ENCODE measurements around the gene ANLN. TPM values are rescaled to one million over a fixed set of nuclear protein-coding genes. Genes with fewer than 3 reads are reported as not detected.

The ANLN gene
- total RNA-seq, 3 donors from 2014 or later (not counting 1 experiment from before 2014, with no cell fraction given), result 1.7 to 2.9 (median 2.0) TPM

- TF ChIP-seq CTCF (IDR thresholded peaks at IDR 0.05), result no peak
- Mint-ChIP-seq H3K27ac (no peak overlapping the region), H3K4me3 (no peak overlapping the region), H3K4me1 (no peaks in the 10 kb centered on the region), H3K36me3 (no peaks in the 10 kb centered on the region), H3K9me3 (no peaks in the 10 kb centered on the region), H3K27me3 (ENCODE audit: low read depth in 2 of 2) (peaks cover 0 to 4% of the 10 kb centered on the region in 2 donors)
- DNase-seq (no peak), ATAC-seq (no peak)
- H3K9me3 ChIP-seq (ENCODE audit: control insufficient read depth, insufficient read depth, low read length), result no peaks in the 10 kb centered on the region
- H3K27ac ChIP-seq (ENCODE audit: low read length), result no peak overlapping the region
- WGBS (ENCODE audit: insufficient coverage), result 92% methylated on average over 6 of the region's 6 CpGs
- H3K27me3 ChIP-seq (ENCODE audit: control insufficient read depth, insufficient read depth, low read length), result peaks cover 2% of the 10 kb centered on the region
- H3K4me1 ChIP-seq (ENCODE audit: control insufficient read depth, insufficient read depth, low read length), result no peaks in the 10 kb centered on the region
- no peak overlapping the region for H3K4me3 ChIP-seq (ENCODE audit: low read length)
- intact Hi-C loops (cut with micrococcal nuclease), result no loop called here
- no peaks in the 10 kb centered on the region for H3K36me3 ChIP-seq (ENCODE audit: control insufficient read depth, insufficient read depth, low read length)
Observed at GRCh38 chr7:36346260-36346831, 43.3 kb upstream of the ANLN start.

DNA sequence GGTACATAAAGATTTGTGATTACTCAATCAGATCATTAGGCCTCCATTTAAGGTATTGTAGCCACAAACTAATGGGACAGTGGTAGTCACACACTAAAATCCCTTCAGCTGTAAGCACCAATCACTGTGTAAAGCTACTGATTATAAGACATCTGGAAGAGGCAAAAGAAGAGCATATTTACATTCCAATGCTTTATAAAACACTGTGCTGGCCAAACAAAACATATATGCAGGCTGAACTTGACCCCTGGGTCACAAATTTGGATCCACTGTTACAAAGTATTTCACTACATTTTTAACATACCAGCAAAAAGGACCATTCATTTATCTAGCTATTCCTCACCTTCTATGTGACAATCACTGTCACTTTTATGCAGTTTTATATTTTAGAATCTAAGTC, 41.4 kb upstream of the ANLN start:
- Mint-ChIP-seq H3K9me3 (no peaks in the 10 kb centered on the region), H3K4me3 (no peak overlapping the region), H3K27me3 (ENCODE audit: low read depth in 2 of 2) (peaks cover 0 to 4% of the 10 kb centered on the region in 2 donors), H3K27ac (no peak overlapping the region), H3K4me1 (no peaks in the 10 kb centered on the region), H3K36me3 (no peaks in the 10 kb centered on the region)
- no peak for ATAC-seq
- intact Hi-C loops (cut with micrococcal nuclease), result no loop called here
- Histone ChIP-seq H3K27ac (ENCODE audit: low read length) (no peak overlapping the region), H3K4me1 (ENCODE audit: control insufficient read depth, insufficient read depth, low read length) (no peaks in the 10 kb centered on the region), H3K9me3 (ENCODE audit: control insufficient read depth, insufficient read depth, low read length) (no peaks in the 10 kb centered on the region), H3K36me3 (ENCODE audit: control insufficient read depth, insufficient read depth, low read length) (no peaks in the 10 kb centered on the region), H3K27me3 (ENCODE audit: control insufficient read depth, insufficient read depth, low read length) (no peaks in the 10 kb centered on the region), H3K4me3 (ENCODE audit: low read length) (no peak overlapping the region)
- no peak for DNase-seq
- TF ChIP-seq CTCF (IDR thresholded peaks at IDR 0.05), result no peak

DNA sequence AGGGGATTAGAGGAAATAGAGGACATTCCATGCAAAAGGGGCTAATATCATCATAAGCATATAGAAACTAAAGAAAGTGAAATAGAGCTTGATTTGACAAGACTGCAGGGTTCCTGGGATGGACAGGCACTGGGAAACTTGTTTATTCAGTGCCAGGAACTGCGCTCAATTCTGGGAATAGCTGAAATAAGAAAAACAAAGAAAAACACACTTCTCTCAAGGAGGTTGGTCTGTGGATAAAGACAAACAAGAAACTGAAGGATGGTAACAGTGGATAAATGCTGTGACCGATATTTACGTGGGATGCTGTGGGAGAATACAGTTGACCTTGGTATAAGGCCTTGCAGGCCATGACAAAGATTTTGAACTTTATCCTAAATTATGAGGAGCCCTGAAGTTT, 40.9 kb upstream of the ANLN start:
- Mint-ChIP-seq H3K4me1 (no peaks in the 10 kb centered on the region), H3K27me3 (ENCODE audit: low read depth in 2 of 2) (peaks cover 0 to 4% of the 10 kb centered on the region in 2 donors), H3K4me3 (no peak overlapping the region), H3K27ac (no peak overlapping the region), H3K36me3 (no peaks in the 10 kb centered on the region), H3K9me3 (no peaks in the 10 kb centered on the region)
- Histone ChIP-seq H3K4me3 (ENCODE audit: low read length) (no peak overlapping the region), H3K27ac (ENCODE audit: low read length) (no peak overlapping the region), H3K36me3 (ENCODE audit: control insufficient read depth, insufficient read depth, low read length) (no peaks in the 10 kb centered on the region), H3K4me1 (ENCODE audit: control insufficient read depth, insufficient read depth, low read length) (no peaks in the 10 kb centered on the region), H3K27me3 (ENCODE audit: control insufficient read depth, insufficient read depth, low read length) (no peaks in the 10 kb centered on the region), H3K9me3 (ENCODE audit: control insufficient read depth, insufficient read depth, low read length) (no peaks in the 10 kb centered on the region)
- ATAC-seq (no peak), DNase-seq (no peak)
- no peak for TF ChIP-seq CTCF (IDR thresholded peaks at IDR 0.05)
- WGBS (ENCODE audit: insufficient coverage), result 98% methylated on average over 2 of the region's 3 CpGs
- intact Hi-C loops (cut with micrococcal nuclease), result no loop called here

DNA sequence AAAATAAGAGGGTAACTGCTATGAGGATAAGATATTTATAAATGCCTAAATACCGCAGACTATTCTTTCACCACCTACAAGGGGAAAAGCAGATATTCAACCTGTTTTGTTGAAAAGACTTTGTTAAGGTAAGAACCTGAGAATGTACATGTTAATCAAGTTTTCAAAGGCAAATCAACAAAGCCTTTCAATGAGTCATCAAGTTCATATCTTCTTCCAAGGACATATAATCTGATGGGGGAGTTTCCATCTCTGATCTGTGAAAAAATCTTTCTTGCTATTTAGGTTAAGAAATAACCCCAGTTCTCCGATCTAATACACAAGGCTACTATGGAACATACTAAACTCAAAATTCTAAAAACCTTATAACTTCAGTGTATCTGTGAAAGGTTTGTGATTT, 40.0 kb upstream of the ANLN start:
- ATAC-seq (no peak), DNase-seq (no peak)
- Mint-ChIP-seq H3K27ac (no peak overlapping the region), H3K27me3 (ENCODE audit: low read depth in 2 of 2) (peaks cover 0 to 4% of the 10 kb centered on the region in 2 donors), H3K4me1 (no peaks in the 10 kb centered on the region), H3K9me3 (no peaks in the 10 kb centered on the region), H3K4me3 (no peak overlapping the region), H3K36me3 (no peaks in the 10 kb centered on the region)
- no peak overlapping the region for H3K4me3 ChIP-seq (ENCODE audit: low read length)
- H3K27me3 ChIP-seq (ENCODE audit: control insufficient read depth, insufficient read depth, low read length), result no peaks in the 10 kb centered on the region
- no peaks in the 10 kb centered on the region for H3K9me3 ChIP-seq (ENCODE audit: control insufficient read depth, insufficient read depth, low read length)
- TF ChIP-seq CTCF (IDR thresholded peaks at IDR 0.05), result no peak
- no peak overlapping the region for H3K27ac ChIP-seq (ENCODE audit: low read length)
- no CpG with 5 or more reads among the region's 2 CpGs for WGBS (ENCODE audit: insufficient coverage)
- no peaks in the 10 kb centered on the region for H3K4me1 ChIP-seq (ENCODE audit: control insufficient read depth, insufficient read depth, low read length)
- intact Hi-C loops (cut with micrococcal nuclease), result no loop called here
- no peaks in the 10 kb centered on the region for H3K36me3 ChIP-seq (ENCODE audit: control insufficient read depth, insufficient read depth, low read length)
